ENCODE measurements around the gene ARHGEF26. TPM values are rescaled to one million over a fixed set of nuclear protein-coding genes. Genes with fewer than 3 reads are reported as not detected.

The ARHGEF26 gene
- total and polyA plus RNA-seq, 3 donors from 2014 or later, result 14.7 to 33.0 (median 24.8) TPM

DNA sequence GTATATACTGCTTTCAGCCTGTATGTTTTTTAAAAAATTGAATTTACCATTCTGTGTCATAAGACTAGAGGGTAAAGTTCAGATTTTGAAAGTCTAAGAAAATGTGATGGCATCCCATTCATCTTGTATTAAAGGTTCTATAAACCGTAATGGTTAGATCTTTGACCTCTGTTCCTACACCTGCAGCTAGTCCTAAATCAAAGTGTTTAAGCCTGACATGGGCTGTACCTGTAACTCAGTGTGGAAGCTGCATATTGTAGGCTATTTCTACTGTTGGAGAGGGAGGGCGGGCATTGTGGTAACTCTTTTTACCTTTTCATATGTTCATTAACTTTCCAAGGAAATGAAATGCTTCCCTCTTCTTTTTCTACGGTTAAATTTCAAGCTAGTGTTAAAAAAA, 53.9 kb downstream of the ARHGEF26 start:
- Histone ChIP-seq H3K4me3 (no peak overlapping the region), H3K27me3 (no peaks in the 10 kb centered on the region), H3K27ac (no peak overlapping the region), H3K36me3 (ENCODE audit: low read depth, missing control alignments) (no peaks in the 10 kb centered on the region), H3K9me3 (no peaks in the 10 kb centered on the region), H3K4me1 (no peaks in the 10 kb centered on the region)
- TF ChIP-seq, protein P1, sequence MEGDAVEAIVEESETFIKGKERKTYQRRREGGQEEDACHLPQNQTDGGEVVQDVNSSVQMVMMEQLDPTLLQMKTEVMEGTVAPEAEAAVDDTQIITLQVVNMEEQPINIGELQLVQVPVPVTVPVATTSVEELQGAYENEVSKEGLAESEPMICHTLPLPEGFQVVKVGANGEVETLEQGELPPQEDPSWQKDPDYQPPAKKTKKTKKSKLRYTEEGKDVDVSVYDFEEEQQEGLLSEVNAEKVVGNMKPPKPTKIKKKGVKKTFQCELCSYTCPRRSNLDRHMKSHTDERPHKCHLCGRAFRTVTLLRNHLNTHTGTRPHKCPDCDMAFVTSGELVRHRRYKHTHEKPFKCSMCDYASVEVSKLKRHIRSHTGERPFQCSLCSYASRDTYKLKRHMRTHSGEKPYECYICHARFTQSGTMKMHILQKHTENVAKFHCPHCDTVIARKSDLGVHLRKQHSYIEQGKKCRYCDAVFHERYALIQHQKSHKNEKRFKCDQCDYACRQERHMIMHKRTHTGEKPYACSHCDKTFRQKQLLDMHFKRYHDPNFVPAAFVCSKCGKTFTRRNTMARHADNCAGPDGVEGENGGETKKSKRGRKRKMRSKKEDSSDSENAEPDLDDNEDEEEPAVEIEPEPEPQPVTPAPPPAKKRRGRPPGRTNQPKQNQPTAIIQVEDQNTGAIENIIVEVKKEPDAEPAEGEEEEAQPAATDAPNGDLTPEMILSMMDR (IDR thresholded peaks at IDR 0.05), result no peak
- no peak for TF ChIP-seq POLR2A (IDR thresholded peaks at IDR 0.05)
- 82 to 85% methylated on average over 3 of the region's 3 CpGs for WGBS, 2 donors
- no peak for DNase-seq
- intact Hi-C loops (cut with DNase I; ENCODE audit: low total_unique reads), result no loop called here

DNA sequence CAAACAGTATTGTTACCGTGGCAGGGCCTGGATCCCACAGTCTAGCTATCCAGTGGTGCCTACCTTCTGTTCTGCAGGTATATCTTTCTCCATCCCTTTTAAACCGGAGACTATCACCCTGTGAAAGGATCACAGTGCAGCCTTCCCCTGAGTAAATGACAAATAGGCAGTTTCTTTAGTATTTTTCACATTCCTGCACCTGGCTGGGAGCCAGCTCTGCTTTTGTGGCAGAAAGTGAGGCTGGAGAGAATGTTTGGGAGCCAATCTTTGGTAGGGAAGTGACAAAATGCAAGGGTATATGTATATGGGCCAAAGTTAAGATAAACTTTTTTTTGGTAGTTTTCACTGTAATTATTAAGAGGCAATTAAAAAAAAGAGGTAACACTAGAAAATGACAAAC, 54.8 kb downstream of the ARHGEF26 start:
- TF ChIP-seq, protein P1 (IDR thresholded peaks at IDR 0.05), result no peak
- TF ChIP-seq POLR2A (IDR thresholded peaks at IDR 0.05), result no peak
- Histone ChIP-seq H3K36me3 (ENCODE audit: low read depth, missing control alignments) (no peaks in the 10 kb centered on the region), H3K4me1 (no peaks in the 10 kb centered on the region), H3K27me3 (no peaks in the 10 kb centered on the region), H3K27ac (no peak overlapping the region), H3K9me3 (no peaks in the 10 kb centered on the region), H3K4me3 (no peak overlapping the region)
- intact Hi-C loops (cut with DNase I; ENCODE audit: low total_unique reads), result no loop called here
- DNase-seq, result no peak
- 75 to 83% methylated on average over 2 of the region's 2 CpGs for WGBS, 2 donors

DNA sequence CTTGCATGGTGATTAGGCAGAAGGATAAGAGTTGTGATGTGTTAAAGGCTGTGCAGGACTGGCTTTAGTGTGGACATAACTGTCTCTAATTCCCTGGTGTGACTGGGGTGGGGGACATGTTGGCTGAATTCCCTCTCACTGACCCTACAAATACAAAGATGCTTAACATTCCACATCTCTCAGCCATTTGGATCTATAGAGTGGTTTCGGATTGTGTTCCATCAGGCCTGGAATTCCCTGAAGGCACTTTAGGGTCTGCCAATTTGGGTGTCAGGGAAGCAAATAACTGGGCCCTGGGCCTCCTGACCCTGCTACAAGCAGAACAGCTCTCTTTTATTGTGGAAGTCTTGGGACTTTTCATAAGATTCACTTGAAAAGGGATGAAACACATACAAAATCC, 56.2 kb downstream of the ARHGEF26 start:
- 82 to 84% methylated on average over 1 of the region's 1 CpG for WGBS, 2 donors
- no peak overlapping the region for H3K27ac ChIP-seq
- H3K36me3 ChIP-seq (ENCODE audit: low read depth, missing control alignments), result no peaks in the 10 kb centered on the region
- H3K27me3 ChIP-seq, result no peaks in the 10 kb centered on the region
- intact Hi-C loops (cut with DNase I; ENCODE audit: low total_unique reads), result no loop called here
- H3K4me1 ChIP-seq, result no peaks in the 10 kb centered on the region
- no peak for DNase-seq
- no peak for TF ChIP-seq POLR2A (IDR thresholded peaks at IDR 0.05)
- TF ChIP-seq, protein P1 (IDR thresholded peaks at IDR 0.05), result no peak
- no peaks in the 10 kb centered on the region for H3K9me3 ChIP-seq
- no peak overlapping the region for H3K4me3 ChIP-seq

DNA sequence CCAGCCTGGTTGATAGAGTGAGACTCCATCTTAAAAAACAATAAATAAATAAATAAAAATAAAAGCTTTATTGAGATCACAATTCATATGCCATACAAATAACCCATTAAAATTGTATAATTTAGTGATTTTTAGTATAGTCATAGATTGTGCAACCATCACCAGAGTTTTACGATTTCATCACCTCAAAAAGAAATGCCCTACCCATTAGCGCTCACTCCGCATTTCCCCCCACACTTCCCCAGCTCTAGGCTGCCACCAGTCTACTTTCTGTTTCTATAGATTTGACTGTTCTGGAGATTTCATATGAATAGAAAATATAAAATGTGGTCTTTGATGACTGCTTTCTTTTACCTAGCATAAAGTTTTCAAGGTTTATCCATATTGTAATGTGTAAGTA, 57.0 kb downstream of the ARHGEF26 start:
- Histone ChIP-seq H3K36me3 (ENCODE audit: low read depth, missing control alignments) (no peaks in the 10 kb centered on the region), H3K27me3 (no peaks in the 10 kb centered on the region), H3K27ac (no peak overlapping the region), H3K4me1 (no peaks in the 10 kb centered on the region), H3K9me3 (no peaks in the 10 kb centered on the region), H3K4me3 (no peak overlapping the region)
- intact Hi-C loops (cut with DNase I; ENCODE audit: low total_unique reads), result no loop called here
- WGBS, 2 donors, result 58 to 76% methylated on average over 3 of the region's 3 CpGs
- no peak for DNase-seq
- TF ChIP-seq, protein P1 (IDR thresholded peaks at IDR 0.05), result no peak
- no peak for TF ChIP-seq POLR2A (IDR thresholded peaks at IDR 0.05)

DNA sequence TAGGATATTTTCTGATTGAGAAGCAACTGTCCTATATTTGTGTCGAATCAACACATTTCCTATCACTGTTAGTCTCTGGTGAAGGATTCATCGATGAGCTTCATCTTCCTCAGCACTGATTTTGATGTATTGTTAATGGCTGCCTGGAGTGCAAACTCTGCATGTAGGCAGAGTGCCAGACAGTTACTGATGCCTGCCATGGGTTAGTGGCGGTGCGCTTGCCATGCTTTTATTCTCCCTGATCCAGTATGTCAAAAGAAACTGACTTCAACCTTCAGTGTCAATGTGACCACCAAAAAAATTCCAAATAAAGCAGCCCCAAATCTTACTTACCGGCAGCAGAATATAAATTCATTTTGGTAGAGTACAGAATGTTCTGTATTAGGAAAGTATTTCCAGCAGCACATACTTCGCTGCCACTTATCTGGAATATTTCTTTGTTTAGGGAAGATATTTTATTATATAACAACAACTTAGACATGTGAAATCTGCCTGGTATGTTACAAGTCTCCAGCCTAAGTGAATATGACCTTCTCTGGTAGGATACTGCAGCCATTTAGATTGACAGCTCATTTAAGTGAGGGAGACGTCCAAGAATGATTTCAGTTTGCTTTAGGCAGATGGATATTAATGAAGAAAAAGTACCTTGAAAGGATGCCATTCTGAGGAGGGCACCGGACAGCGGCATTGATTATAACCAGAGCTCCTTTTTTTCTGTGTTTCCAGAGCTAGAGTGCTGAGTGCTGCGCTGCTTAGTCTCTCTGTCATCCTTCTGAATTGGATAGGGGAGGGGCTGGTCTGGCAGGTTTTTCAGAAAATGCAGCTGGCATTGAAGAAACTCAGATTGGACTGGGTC, 59.9 kb downstream of the ARHGEF26 start:
- Histone ChIP-seq H3K4me1 (no peaks in the 10 kb centered on the region), H3K4me3 (no peak overlapping the region), H3K27me3 (no peaks in the 10 kb centered on the region), H3K27ac (no peak overlapping the region), H3K36me3 (ENCODE audit: low read depth, missing control alignments) (no peaks in the 10 kb centered on the region), H3K9me3 (no peaks in the 10 kb centered on the region)
- DNase-seq, result no peak
- intact Hi-C loops (cut with DNase I; ENCODE audit: low total_unique reads), result no loop called here
- TF ChIP-seq POLR2A (IDR thresholded peaks at IDR 0.05), result no peak
- TF ChIP-seq, protein P1 (IDR thresholded peaks at IDR 0.05), result no peak
- 79 to 83% methylated on average over 10 of the region's 10 CpGs for WGBS, 2 donors
